RWPE2 (cell line): ENCODE measurements around the gene FOXJ3.

ENCODE experiments used
- ATAC-seq: fragments of 200-7000 bp; cut with Tn5 transposase; 3 replicates; pipeline ENCODE4 v1.9.1; 2021; ENCODE audit warnings: low read depth
- DNase-seq: peaks from one replicate; pipeline ENCODE4 v3.0.0-alpha.2; 2020; ENCODE audit warnings: low spot score
- H3K27ac ChIP-seq: fragments of 450-650 bp; 2 replicates; pipeline ENCODE4 v1.5.1; 2017; ENCODE audit warnings: mild to moderate bottlenecking; ENCODE audit not compliant: poor library complexity, severe bottlenecking
- H3K27me3 ChIP-seq: fragments of 250-450 bp; sonication (Bioruptor Pico); 2 replicates; pipeline ENCODE4 v1.5.1; 2021; ENCODE audit warnings: mild to moderate bottlenecking, moderate library complexity; ENCODE audit not compliant: insufficient read depth, poor library complexity, severe bottlenecking
- H3K36me3 ChIP-seq: fragments of 250-450 bp; sonication (Bioruptor Pico); 2 replicates; pipeline ENCODE4 v1.5.1; 2020; ENCODE audit warnings: low read depth, mild to moderate bottlenecking, moderate library complexity
- H3K4me1 ChIP-seq: fragments of 250-450 bp; sonication (Bioruptor Pico); 2 replicates; pipeline ENCODE4 v1.5.1; 2021; ENCODE audit warnings: mild to moderate bottlenecking, moderate library complexity; ENCODE audit not compliant: insufficient read depth, poor library complexity, severe bottlenecking
- H3K4me3 ChIP-seq: fragments of 250-450 bp; sonication (Bioruptor Pico); 2 replicates; pipeline ENCODE4 v1.5.1; 2021; ENCODE audit warnings: mild to moderate bottlenecking, moderate library complexity; ENCODE audit not compliant: severe bottlenecking
- H3K9me3 ChIP-seq: fragments of 250-450 bp; sonication (Bioruptor Pico); 2 replicates; pipeline ENCODE4 v1.5.1; 2021; ENCODE audit warnings: mild to moderate bottlenecking, moderate library complexity; ENCODE audit not compliant: severe bottlenecking
- TF ChIP-seq, protein P1 (sequence below): fragments of 450-650 bp; IDR thresholded peaks from one replicate; pipeline ENCODE4 v1.5.1; 2017; ENCODE audit warnings: mild to moderate bottlenecking, moderate library complexity; ENCODE audit not compliant: poor library complexity, severe bottlenecking

Gene FOXJ3

GRCh38 chr1:42219627-42220026 is 115.4 kb downstream of the FOXJ3 start:
- DNase-seq (no peak), ATAC-seq (no peak)
- TF ChIP-seq, protein P1, sequence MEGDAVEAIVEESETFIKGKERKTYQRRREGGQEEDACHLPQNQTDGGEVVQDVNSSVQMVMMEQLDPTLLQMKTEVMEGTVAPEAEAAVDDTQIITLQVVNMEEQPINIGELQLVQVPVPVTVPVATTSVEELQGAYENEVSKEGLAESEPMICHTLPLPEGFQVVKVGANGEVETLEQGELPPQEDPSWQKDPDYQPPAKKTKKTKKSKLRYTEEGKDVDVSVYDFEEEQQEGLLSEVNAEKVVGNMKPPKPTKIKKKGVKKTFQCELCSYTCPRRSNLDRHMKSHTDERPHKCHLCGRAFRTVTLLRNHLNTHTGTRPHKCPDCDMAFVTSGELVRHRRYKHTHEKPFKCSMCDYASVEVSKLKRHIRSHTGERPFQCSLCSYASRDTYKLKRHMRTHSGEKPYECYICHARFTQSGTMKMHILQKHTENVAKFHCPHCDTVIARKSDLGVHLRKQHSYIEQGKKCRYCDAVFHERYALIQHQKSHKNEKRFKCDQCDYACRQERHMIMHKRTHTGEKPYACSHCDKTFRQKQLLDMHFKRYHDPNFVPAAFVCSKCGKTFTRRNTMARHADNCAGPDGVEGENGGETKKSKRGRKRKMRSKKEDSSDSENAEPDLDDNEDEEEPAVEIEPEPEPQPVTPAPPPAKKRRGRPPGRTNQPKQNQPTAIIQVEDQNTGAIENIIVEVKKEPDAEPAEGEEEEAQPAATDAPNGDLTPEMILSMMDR: no peak

GRCh38 chr1:42214447-42214871 is 120.6 kb downstream of the FOXJ3 start:
- TF ChIP-seq, protein P1: no peak
- H3K4me1 ChIP-seq: peaks cover 40% of the 10 kb centered on the region
- no peak overlapping the region for H3K4me3 ChIP-seq
- H3K27ac ChIP-seq: peak overlapping the region; percentile 54
- H3K27me3 ChIP-seq: no peaks in the 10 kb centered on the region
- ATAC-seq (peak; percentile 85), DNase-seq (no peak)
- H3K36me3 ChIP-seq: no peaks in the 10 kb centered on the region
- no peaks in the 10 kb centered on the region for H3K9me3 ChIP-seq

More at GRCh38 chr1:42219627-42220026, 115.4 kb downstream of the FOXJ3 start:
- Histone ChIP-seq H3K9me3 (no peaks in the 10 kb centered on the region), H3K27me3 (no peaks in the 10 kb centered on the region), H3K27ac (no peak overlapping the region), H3K4me3 (no peak overlapping the region), H3K4me1 (peaks cover 25% of the 10 kb centered on the region), H3K36me3 (0 out of 2 replicates have a peak, but pooled peaks cover 4% of the 10 kb centered on the region)

- no peaks in the 10 kb centered on the region for H3K27me3 ChIP-seq
- no peaks in the 10 kb centered on the region for H3K9me3 ChIP-seq
- DNase-seq (no peak), ATAC-seq (peak; percentile 33; the same call in 1 of the 3 replicates)
- H3K27ac ChIP-seq: no peak overlapping the region
- H3K36me3 ChIP-seq: 0 out of 2 replicates have a peak, but pooled peaks cover 3% of the 10 kb centered on the region
- H3K4me3 ChIP-seq: no peak overlapping the region
- TF ChIP-seq, protein P1: no peak
- peaks cover 36% of the 10 kb centered on the region for H3K4me1 ChIP-seq
These were observed 123.8 kb downstream of the FOXJ3 start for GRCh38 chr1:42211224-42211623.

DNA sequence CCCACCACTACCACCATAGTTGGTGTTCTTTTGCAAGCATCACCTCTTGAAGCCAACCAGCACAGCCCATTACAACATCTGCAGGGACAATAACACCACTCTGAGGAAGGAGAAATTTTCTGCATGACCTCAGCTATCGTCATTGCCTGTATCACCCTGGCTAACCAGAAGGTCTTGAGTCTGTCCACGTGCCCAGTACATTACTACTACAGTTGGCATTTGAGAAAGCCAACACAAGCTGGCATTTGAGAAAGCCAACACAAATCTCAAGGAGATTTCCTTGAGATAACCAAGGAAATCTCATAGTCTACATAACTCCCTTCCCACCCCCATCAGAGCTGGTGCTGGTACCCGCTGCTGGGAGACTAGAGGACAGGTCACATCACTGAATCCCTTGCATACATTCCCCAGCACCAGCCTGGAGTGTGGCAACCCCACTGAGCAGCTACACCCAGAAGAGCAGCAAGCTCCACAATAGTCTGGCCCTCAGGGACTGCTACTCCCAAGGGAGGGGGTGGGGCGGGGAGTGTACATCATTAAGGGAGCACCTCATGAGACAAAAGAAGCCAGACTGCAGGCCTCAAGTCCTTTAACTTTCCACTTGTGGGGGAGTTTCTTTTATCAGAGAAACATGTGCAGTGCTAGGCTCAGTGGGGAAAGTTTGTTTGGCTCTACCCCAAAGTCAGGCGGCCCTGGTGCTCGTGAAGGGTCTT is 124.5 kb downstream of the FOXJ3 start:
- Histone ChIP-seq H3K4me1 (peaks cover 37% of the 10 kb centered on the region), H3K36me3 (peaks cover 5% of the 10 kb centered on the region; the same call in 1 of the 2 replicates), H3K27me3 (no peaks in the 10 kb centered on the region), H3K4me3 (no peak overlapping the region), H3K27ac (no peak overlapping the region), H3K9me3 (no peaks in the 10 kb centered on the region)
- ATAC-seq (no peak), DNase-seq (no peak)
- TF ChIP-seq, protein P1: no peak
